ENCODE measurements around the gene CCDC192. TPM values are rescaled to one million over a fixed set of nuclear protein-coding genes. Genes with fewer than 3 reads are reported as not detected.

The CCDC192 gene
- total RNA-seq, 1 experiment from 2014 or later, result not detected

DNA sequence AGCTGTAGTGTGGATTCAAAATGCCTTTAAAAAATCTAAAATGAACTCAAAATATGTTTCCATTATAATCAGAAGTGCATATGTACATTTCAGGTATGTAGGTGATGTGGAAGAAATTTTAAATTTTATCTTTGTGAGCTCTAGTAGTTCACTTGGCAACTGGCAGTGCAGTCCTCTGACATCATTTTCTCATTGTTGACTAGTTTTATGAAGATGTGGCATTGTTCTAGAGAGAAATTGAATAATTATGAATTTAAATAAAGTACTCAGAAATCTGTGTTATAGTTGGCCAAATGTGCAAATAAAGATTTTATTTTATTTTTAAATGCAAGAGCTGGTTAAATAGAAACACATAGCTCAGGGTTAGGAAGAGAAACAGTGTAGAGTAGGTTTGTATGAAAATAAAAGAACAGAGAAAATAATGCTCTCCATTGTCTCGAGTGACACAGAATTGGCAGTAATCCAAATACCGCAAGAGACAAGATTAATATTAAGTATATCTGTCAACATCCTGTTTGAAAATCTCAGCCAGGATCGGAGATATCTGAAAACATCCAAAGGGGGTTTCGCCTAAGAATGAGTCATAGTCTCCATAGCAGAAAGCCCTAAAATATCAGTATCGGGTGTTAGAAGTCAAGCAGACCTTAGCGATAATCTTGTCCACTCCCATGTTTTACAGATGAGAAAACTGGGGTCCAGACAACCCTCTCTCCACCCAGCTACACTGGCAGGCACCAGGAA is 189.4 kb downstream of the CCDC192 start:
- DNase-seq (ENCODE audit: unreplicated experiment), result peak; percentile 82
- no TSS peak for BruUV-seq (replicated peaks)
- TF ChIP-seq, protein P1, sequence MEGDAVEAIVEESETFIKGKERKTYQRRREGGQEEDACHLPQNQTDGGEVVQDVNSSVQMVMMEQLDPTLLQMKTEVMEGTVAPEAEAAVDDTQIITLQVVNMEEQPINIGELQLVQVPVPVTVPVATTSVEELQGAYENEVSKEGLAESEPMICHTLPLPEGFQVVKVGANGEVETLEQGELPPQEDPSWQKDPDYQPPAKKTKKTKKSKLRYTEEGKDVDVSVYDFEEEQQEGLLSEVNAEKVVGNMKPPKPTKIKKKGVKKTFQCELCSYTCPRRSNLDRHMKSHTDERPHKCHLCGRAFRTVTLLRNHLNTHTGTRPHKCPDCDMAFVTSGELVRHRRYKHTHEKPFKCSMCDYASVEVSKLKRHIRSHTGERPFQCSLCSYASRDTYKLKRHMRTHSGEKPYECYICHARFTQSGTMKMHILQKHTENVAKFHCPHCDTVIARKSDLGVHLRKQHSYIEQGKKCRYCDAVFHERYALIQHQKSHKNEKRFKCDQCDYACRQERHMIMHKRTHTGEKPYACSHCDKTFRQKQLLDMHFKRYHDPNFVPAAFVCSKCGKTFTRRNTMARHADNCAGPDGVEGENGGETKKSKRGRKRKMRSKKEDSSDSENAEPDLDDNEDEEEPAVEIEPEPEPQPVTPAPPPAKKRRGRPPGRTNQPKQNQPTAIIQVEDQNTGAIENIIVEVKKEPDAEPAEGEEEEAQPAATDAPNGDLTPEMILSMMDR (IDR thresholded peaks at IDR 0.05; ENCODE audit: unreplicated experiment), result no peak
- Mint-ChIP-seq H3K36me3 (ENCODE audit: insufficient read depth, unreplicated experiment) (no peaks in the 10 kb centered on the region), H3K4me1 (ENCODE audit: insufficient read depth, unreplicated experiment) (peaks cover 9% of the 10 kb centered on the region), H3K27ac (ENCODE audit: low read depth, unreplicated experiment) (no peak overlapping the region), H3K9me3 (ENCODE audit: unreplicated experiment) (no peaks in the 10 kb centered on the region), H3K4me3 (ENCODE audit: unreplicated experiment) (no peak overlapping the region), H3K27me3 (ENCODE audit: insufficient read depth, unreplicated experiment) (no peaks in the 10 kb centered on the region)
- POLR2A ChIA-PET, result interaction anchor here (0.6 to 0.9 kb wide), 4 partner anchors 11 to 189 kb away, joined by 3 to 4 read pairs (median 4); no protein-coding TSS in a partner anchor
- intact Hi-C loops (cut with micrococcal nuclease), result no loop called here
- CTCF ChIA-PET, result interaction anchor here (0.5 to 2.6 kb wide), 10 partner anchors 14 to 1085 kb away, joined by 3 to 10 read pairs (median 3); no protein-coding TSS in a partner anchor

DNA sequence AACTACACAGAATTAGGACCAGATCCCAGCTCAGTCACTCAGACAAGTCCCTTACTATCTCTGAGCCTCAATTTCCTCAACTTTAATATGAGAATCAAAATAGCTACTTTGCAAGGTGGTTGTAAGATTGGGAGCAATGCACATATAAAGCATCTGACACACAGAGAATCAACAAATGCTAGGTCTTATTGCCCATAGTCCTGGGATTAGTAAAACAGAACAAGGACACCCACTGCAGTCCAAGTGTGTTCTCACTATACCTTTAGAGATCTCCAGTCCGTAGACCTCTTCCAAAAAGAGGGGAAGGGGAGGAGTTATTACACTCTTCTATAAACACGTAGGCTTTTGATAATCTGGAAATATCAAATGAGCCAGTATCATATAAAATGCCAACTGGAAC is 190.0 kb downstream of the CCDC192 start:
- POLR2A ChIA-PET, result no interaction called here
- no peak overlapping the region for H3K27ac Mint-ChIP-seq (ENCODE audit: low read depth, unreplicated experiment)
- H3K9me3 Mint-ChIP-seq (ENCODE audit: unreplicated experiment), result no peaks in the 10 kb centered on the region
- no peak for DNase-seq (ENCODE audit: unreplicated experiment)
- BruUV-seq (replicated peaks), result no TSS peak
- no peaks in the 10 kb centered on the region for H3K36me3 Mint-ChIP-seq (ENCODE audit: insufficient read depth, unreplicated experiment)
- intact Hi-C loops (cut with micrococcal nuclease), result no loop called here
- no peaks in the 10 kb centered on the region for H3K27me3 Mint-ChIP-seq (ENCODE audit: insufficient read depth, unreplicated experiment)
- H3K4me1 Mint-ChIP-seq (ENCODE audit: insufficient read depth, unreplicated experiment), result peaks cover 9% of the 10 kb centered on the region
- TF ChIP-seq, protein P1 (IDR thresholded peaks at IDR 0.05; ENCODE audit: unreplicated experiment), result no peak
- no peak overlapping the region for H3K4me3 Mint-ChIP-seq (ENCODE audit: unreplicated experiment)
- CTCF ChIA-PET, result interaction anchor here (0.5 to 1.6 kb wide), 6 partner anchors 15 to 1085 kb away, joined by 3 to 5 read pairs (median 3); no protein-coding TSS in a partner anchor

GRCh38 chr5:127894461-127894860 is 191.3 kb downstream of the CCDC192 start:
- Mint-ChIP-seq H3K27me3 (ENCODE audit: insufficient read depth, unreplicated experiment) (no peaks in the 10 kb centered on the region), H3K27ac (ENCODE audit: low read depth, unreplicated experiment) (no peak overlapping the region), H3K4me3 (ENCODE audit: unreplicated experiment) (no peak overlapping the region), H3K4me1 (ENCODE audit: insufficient read depth, unreplicated experiment) (peaks cover 15% of the 10 kb centered on the region), H3K36me3 (ENCODE audit: insufficient read depth, unreplicated experiment) (no peaks in the 10 kb centered on the region), H3K9me3 (ENCODE audit: unreplicated experiment) (no peaks in the 10 kb centered on the region)
- BruUV-seq (replicated peaks), result no TSS peak
- ChIA-PET CTCF (interaction anchor here (0.6 to 7.0 kb wide), 4 partner anchors 15 to 1588 kb away, joined by 3 to 53 read pairs (median 4); no protein-coding TSS in a partner anchor), POLR2A (interaction anchor here (0.7 to 1.2 kb wide), 2 partner anchors 9 to 96 kb away, joined by 3 to 5 read pairs; no protein-coding TSS in a partner anchor)
- TF ChIP-seq, protein P1 (IDR thresholded peaks at IDR 0.05; ENCODE audit: unreplicated experiment), result no peak
- intact Hi-C loops (cut with micrococcal nuclease), result no loop called here
- no peak for DNase-seq (ENCODE audit: unreplicated experiment)

GRCh38 chr5:127898551-127899213 is 195.5 kb downstream of the CCDC192 start:
- H3K4me3 Mint-ChIP-seq (ENCODE audit: unreplicated experiment), result no peak overlapping the region
- no peaks in the 10 kb centered on the region for H3K9me3 Mint-ChIP-seq (ENCODE audit: unreplicated experiment)
- peaks cover 6% of the 10 kb centered on the region for H3K4me1 Mint-ChIP-seq (ENCODE audit: insufficient read depth, unreplicated experiment)
- CTCF ChIA-PET, result interaction anchor here (0.7 to 7.0 kb wide), 9 partner anchors 10 to 325 kb away, joined by 3 to 53 read pairs (median 5); no protein-coding TSS in a partner anchor
- POLR2A ChIA-PET, result interaction anchor here (0.6 to 1.3 kb wide), 4 partner anchors 36 to 179 kb away, joined by 3 to 4 read pairs (median 3); no protein-coding TSS in a partner anchor
- BruUV-seq (replicated peaks), result no TSS peak
- no peaks in the 10 kb centered on the region for H3K36me3 Mint-ChIP-seq (ENCODE audit: insufficient read depth, unreplicated experiment)
- no peak overlapping the region for H3K27ac Mint-ChIP-seq (ENCODE audit: low read depth, unreplicated experiment)
- intact Hi-C loops (cut with micrococcal nuclease), result no loop called here
- DNase-seq (ENCODE audit: unreplicated experiment), result peak; percentile 47
- TF ChIP-seq, protein P1 (IDR thresholded peaks at IDR 0.05; ENCODE audit: unreplicated experiment), result no peak
- no peaks in the 10 kb centered on the region for H3K27me3 Mint-ChIP-seq (ENCODE audit: insufficient read depth, unreplicated experiment)

Measured in MCF 10A (cell line).